Psoas muscle (tissue), 8 donors: ENCODE measurements around the gene CACNG5. TPM values are rescaled to one million over a fixed set of nuclear protein-coding genes. Genes with fewer than 3 reads are reported as not detected.

Source experiments
- ATAC-seq, 4 donors: fragments of 200-7000 bp; cut with Tn5 transposase; one replicate each; pipeline ENCODE4 v1.9.1; 2020; ENCODE audit warnings: moderate library complexity in 3 of 4, mild to moderate bottlenecking in 2 of 4
- DNase-seq, 2 donors: peaks; one replicate each; pipeline ENCODE4 v3.0.0-alpha.2; 2020
- H3K27ac ChIP-seq: fragments of 200-600 bp; one replicate; pipeline ENCODE4 v1.8.0; 2022
- H3K27me3 ChIP-seq, 3 donors: fragments of 200-600 bp in 1 of 3; one replicate each; pipeline versions ENCODE4 v1.6.1 to v1.8.0; 2013 to 2022; ENCODE audit warnings: low read length in 2 of 3, mild to moderate bottlenecking in 2 of 3, moderate library complexity in 1 of 3; ENCODE audit not compliant: insufficient read depth in 3 of 3
- H3K36me3 ChIP-seq, 2 donors: fragments of 200-600 bp in 1 of 2; one replicate each; pipeline versions ENCODE4 v1.6.1 to v1.8.0; 2013 to 2022; ENCODE audit warnings: low read depth in 1 of 2, mild to moderate bottlenecking in 1 of 2, moderate library complexity in 1 of 2; ENCODE audit not compliant: insufficient read depth in 1 of 2
- H3K4me1 ChIP-seq: fragments of 200-600 bp; one replicate; pipeline ENCODE4 v1.8.0; 2022
- H3K4me3 ChIP-seq: fragments of 200-600 bp; one replicate; pipeline ENCODE4 v1.8.0; 2022; ENCODE audit warnings: mild to moderate bottlenecking
- H3K9me3 ChIP-seq: fragments of 200-600 bp; one replicate; pipeline ENCODE4 v1.8.0; 2022
- CTCF ChIP-seq: fragments of 200-600 bp; IDR thresholded peaks from one replicate; pipeline ENCODE4 v1.8.0; 2022; ENCODE audit warnings: antibody characterized with exemption
- WGBS, 3 donors: extraction: QIAGEN DNeasy Blood & Tissue Kit; methylation state at CpG; one replicate each; pipeline versions ENCODE4 v1.1.6 to v1.1.7; 2013; 5-methylcytosine and 5-hydroxymethylcytosine counted together
- intact Hi-C, 2 donors: fragments of 100-400 bp; cut with DNase I; formaldehyde crosslinking; loops; one replicate each; pipeline versions ENCODE4 v1.11.0 to v1.14.2; 2022
- polyA plus RNA-seq, 3 donors: library from polyadenylated mRNA; stranded (reverse); fragments of 200-250 nt; gene quantifications; one replicate each; pipeline ENCODE4 v1.2.3, GENCODE V29; 2013
- total RNA-seq, 4 donors: library from RNA; stranded (reverse); fragmentation: NEBNext Ultra II Directional in 2 of 4; extraction: Animal tissue kit (Norgen Biotek cat#: 25700) in 2 of 4; gene quantifications; one replicate each; pipeline versions ENCODE4 v1.2.1 to v1.2.4, GENCODE V29; 2021 to 2023
- donor health status: healthy with polysubstance abuse.
- donor health status: DM: no; HTN: no; CAD: no; lungs with moderate emphysema.
- donor health status: Bipolar disorder and iron deficiency.
- donor health status: healthy.
- donor health status: DM: yes; HTN: yes; CAD: no.
- donor health status: DM: no; HTN: no; CAD: no.
- donor health status: DM: no; HTN: no; CAD: no.
- donor health status: DM: yes; HTN: yes; CAD: no.

CACNG5 gene
- total and polyA plus RNA-seq, 7 donors = not detected

DNA sequence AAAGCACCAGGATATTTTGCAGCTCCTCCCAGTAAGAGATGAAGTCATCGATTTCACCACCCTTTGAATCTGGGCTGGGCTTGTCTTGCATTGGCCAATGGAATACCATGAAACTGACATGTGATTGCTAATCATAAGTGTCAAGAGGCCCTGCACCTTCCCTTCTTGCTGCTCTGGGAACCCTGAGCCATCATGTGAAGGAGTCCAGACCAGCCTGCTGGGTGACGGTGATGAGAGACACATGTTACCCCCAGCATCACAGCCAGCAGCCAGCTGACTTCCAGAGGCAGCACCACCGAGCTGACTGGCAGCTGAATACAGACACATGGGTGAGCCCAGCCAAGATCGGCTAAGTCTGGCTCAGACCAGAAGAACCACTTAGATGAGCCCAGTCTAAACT is 86.0 kb downstream of the CACNG5 start:
- TF ChIP-seq CTCF = no peak
- Histone ChIP-seq H3K4me1 (no peaks in the 10 kb centered on the region), H3K27me3 (peaks cover 0 to 4% (median 0%) of the 10 kb centered on the region in 3 donors), H3K27ac (no peak overlapping the region), H3K9me3 (no peaks in the 10 kb centered on the region), H3K36me3 (no peaks in the 10 kb centered on the region), H3K4me3 (no peak overlapping the region)
- WGBS, 3 donors = 57 to 66% (median 63%) methylated on average over 4 of the region's 4 CpGs
- ATAC-seq = no peak
- no peak for DNase-seq
- intact Hi-C loops = no loop called here

- TF ChIP-seq CTCF = no peak
- DNase-seq (no peak), ATAC-seq (no peak)
- 56 to 66% (median 59%) methylated on average over 1 of the region's 1 CpG for WGBS, 3 donors
- H3K4me1 ChIP-seq = no peaks in the 10 kb centered on the region
- peaks cover 0 to 4% (median 0%) of the 10 kb centered on the region in 3 donors for H3K27me3 ChIP-seq
- intact Hi-C loops = no loop called here
- H3K36me3 ChIP-seq = no peaks in the 10 kb centered on the region
- no peaks in the 10 kb centered on the region for H3K9me3 ChIP-seq
- no peak overlapping the region for H3K4me3 ChIP-seq
- no peak overlapping the region for H3K27ac ChIP-seq
These were observed 89.0 kb downstream of the CACNG5 start for GRCh38 chr17:66923886-66924285.

GRCh38 chr17:66925811-66926500 is 91.0 kb downstream of the CACNG5 start:
- WGBS, 3 donors = 76 to 81% (median 79%) methylated on average over 8 of the region's 8 CpGs
- ATAC-seq (no peak), DNase-seq (no peak)
- no peak overlapping the region for H3K27ac ChIP-seq
- no peaks in the 10 kb centered on the region for H3K36me3 ChIP-seq
- no peaks in the 10 kb centered on the region for H3K9me3 ChIP-seq
- H3K27me3 ChIP-seq = no peaks in the 10 kb centered on the region
- no peaks in the 10 kb centered on the region for H3K4me1 ChIP-seq
- TF ChIP-seq CTCF = no peak
- H3K4me3 ChIP-seq = no peak overlapping the region
- intact Hi-C loops = no loop called here

DNA sequence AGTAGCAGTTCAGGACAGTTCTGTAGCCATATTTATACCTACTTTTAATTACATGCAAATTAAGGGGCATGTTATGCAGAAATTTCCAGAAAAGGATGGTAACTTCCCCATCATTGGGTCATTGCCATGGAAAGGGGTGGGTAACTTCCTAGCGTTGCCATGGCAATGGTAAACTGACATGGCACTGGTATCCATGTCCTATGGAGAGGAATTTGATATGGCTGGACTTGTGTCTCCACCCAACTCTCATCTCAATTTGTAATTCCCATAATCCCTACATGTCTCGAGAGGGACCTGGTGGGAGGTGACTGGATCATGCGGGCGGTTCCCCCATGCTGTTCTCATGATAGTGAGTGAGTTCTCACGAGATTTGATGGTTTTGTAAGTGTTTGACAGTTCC is 94.0 kb downstream of the CACNG5 start:
- intact Hi-C loops = no loop called here
- ATAC-seq (no peak), DNase-seq (no peak)
- no peak overlapping the region for H3K27ac ChIP-seq
- no peaks in the 10 kb centered on the region for H3K36me3 ChIP-seq
- 82 to 87% (median 82%) methylated on average over 5 of the region's 5 CpGs for WGBS, 3 donors
- no peaks in the 10 kb centered on the region for H3K9me3 ChIP-seq
- H3K27me3 ChIP-seq = no peaks in the 10 kb centered on the region
- H3K4me3 ChIP-seq = no peak overlapping the region
- H3K4me1 ChIP-seq = no peaks in the 10 kb centered on the region
- no peak for TF ChIP-seq CTCF

DNA sequence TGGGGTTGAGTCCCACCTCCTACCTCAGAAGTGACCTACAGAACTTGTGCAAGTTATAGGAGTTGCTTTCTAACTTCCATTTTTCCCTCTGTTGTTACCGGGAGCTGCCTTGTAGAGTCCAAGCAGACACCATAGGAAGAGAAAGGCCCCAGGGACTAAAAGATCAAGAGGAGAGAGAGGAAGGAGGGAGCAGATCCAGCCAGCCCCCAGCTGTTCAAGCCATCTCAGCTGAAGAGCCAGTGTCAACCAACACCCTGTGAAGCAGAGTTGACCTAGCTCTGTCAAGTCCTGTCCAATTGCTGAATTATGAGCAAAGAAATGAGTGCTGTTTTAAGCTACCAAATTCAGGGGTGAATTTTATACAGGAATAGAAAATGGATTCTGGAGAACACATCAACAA is 94.7 kb downstream of the CACNG5 start:
- no peak for TF ChIP-seq CTCF
- intact Hi-C loops = no loop called here
- Histone ChIP-seq H3K27me3 (no peaks in the 10 kb centered on the region), H3K27ac (no peak overlapping the region), H3K36me3 (no peaks in the 10 kb centered on the region), H3K4me3 (no peak overlapping the region), H3K9me3 (no peaks in the 10 kb centered on the region), H3K4me1 (no peaks in the 10 kb centered on the region)
- ATAC-seq (no peak), DNase-seq (no peak)
- WGBS, 3 donors = 4 to 14% (median 11%) methylated on average over 1 of the region's 1 CpG
